Adipocyte (in vitro differentiated cells): ENCODE data around the gene KRTAP10-3.
"Not testable (repeated sequence)": the region's sequence is repeated elsewhere in the genome, so short reads cannot be mapped to it uniquely, and the experiment has no call there.

Source experiments
- DNase-seq: peaks from one replicate; pipeline ENCODE4 v3.0.0-alpha.2; 2015; ENCODE audit warnings: low read depth
- H3K27me3 ChIP-seq: replicated peaks from 2 replicates; pipeline ENCODE4 v1.7.0; 2013; ENCODE audit warnings: mild to moderate bottlenecking, low read length, moderate library complexity; ENCODE audit not compliant: control insufficient read depth, insufficient read depth
- H3K36me3 ChIP-seq: 2 replicates; pipeline ENCODE4 v1.7.0; 2013; ENCODE audit warnings: low read length, mild to moderate bottlenecking, moderate library complexity; ENCODE audit not compliant: control insufficient read depth, insufficient read depth, severe bottlenecking
- H3K4me1 ChIP-seq: 2 replicates; pipeline ENCODE4 v1.7.0; 2013; ENCODE audit warnings: mild to moderate bottlenecking, low read length, moderate library complexity; ENCODE audit not compliant: control insufficient read depth, insufficient read depth
- H3K4me3 ChIP-seq: 2 replicates; pipeline ENCODE4 v1.7.0; 2013; ENCODE audit warnings: mild to moderate bottlenecking, low read length, moderate library complexity
- H3K9ac ChIP-seq: 2 replicates; pipeline ENCODE4 v1.7.0; 2013; ENCODE audit warnings: mild to moderate bottlenecking, low read length, moderate library complexity
- H3K9me3 ChIP-seq: 2 replicates; pipeline ENCODE4 v1.7.0; 2013; ENCODE audit warnings: mild to moderate bottlenecking, low read length, moderate library complexity; ENCODE audit not compliant: control insufficient read depth

Gene KRTAP10-3

GRCh38 chr21:44550285-44550684 lies 8.3 kb downstream of the KRTAP10-3 start:
- H3K9ac ChIP-seq, H3K4me1 ChIP-seq, DNase-seq, H3K36me3 ChIP-seq, H3K4me3 ChIP-seq: not testable (repeated sequence)
- Histone ChIP-seq H3K27me3 (peaks cover 41% of the 10 kb centered on the region), H3K9me3 (peaks cover 32% of the 10 kb centered on the region)

- no peak for DNase-seq
- H3K4me1 ChIP-seq, result no peaks in the 10 kb centered on the region
These were observed 8.9 kb downstream of the KRTAP10-3 start for GRCh38 chr21:44549525-44550211.

GRCh38 chr21:44548922-44549321 lies 9.7 kb downstream of the KRTAP10-3 start:
- no peaks in the 10 kb centered on the region for H3K4me1 ChIP-seq
- H3K36me3 ChIP-seq, result no peaks in the 10 kb centered on the region
- H3K9me3 ChIP-seq, result peaks cover 25% of the 10 kb centered on the region
- H3K4me3 ChIP-seq, result no peak overlapping the region
- H3K9ac ChIP-seq, result no peak overlapping the region
- no peak for DNase-seq
- H3K27me3 ChIP-seq, result peaks cover 41% of the 10 kb centered on the region

More at GRCh38 chr21:44549525-44550211, 8.9 kb downstream of the KRTAP10-3 start:
- no peaks in the 10 kb centered on the region for H3K36me3 ChIP-seq
- H3K9ac ChIP-seq, result no peak overlapping the region
- peaks cover 32% of the 10 kb centered on the region for H3K9me3 ChIP-seq
- H3K27me3 ChIP-seq, result peaks cover 41% of the 10 kb centered on the region
- no peak overlapping the region for H3K4me3 ChIP-seq

- no peaks in the 10 kb centered on the region for H3K4me1 ChIP-seq
- peaks cover 36% of the 10 kb centered on the region for H3K27me3 ChIP-seq
- no peak for DNase-seq
- peaks cover 25% of the 10 kb centered on the region for H3K9me3 ChIP-seq
- no peaks in the 10 kb centered on the region for H3K36me3 ChIP-seq
- no peak overlapping the region for H3K4me3 ChIP-seq
- no peak overlapping the region for H3K9ac ChIP-seq
These were observed 10.2 kb downstream of the KRTAP10-3 start for GRCh38 chr21:44548381-44548780.

GRCh38 chr21:44547656-44548331 lies 10.8 kb downstream of the KRTAP10-3 start:
- Histone ChIP-seq H3K27me3 (peaks cover 31% of the 10 kb centered on the region), H3K9me3 (peaks cover 31% of the 10 kb centered on the region), H3K9ac (no peak overlapping the region), H3K4me3 (no peak overlapping the region), H3K4me1 (no peaks in the 10 kb centered on the region), H3K36me3 (no peaks in the 10 kb centered on the region)
- DNase-seq, result no peak

- Histone ChIP-seq H3K4me3 (no peak overlapping the region), H3K36me3 (no peaks in the 10 kb centered on the region), H3K9ac (no peak overlapping the region)
These were observed 14.0 kb downstream of the KRTAP10-3 start for GRCh38 chr21:44544566-44544965.

GRCh38 chr21:44542716-44543115 lies 15.9 kb downstream of the KRTAP10-3 start:
- DNase-seq, result no peak
- Histone ChIP-seq H3K9ac (no peak overlapping the region), H3K27me3 (peaks cover 4% of the 10 kb centered on the region), H3K4me3 (no peak overlapping the region), H3K9me3 (peaks cover 43% of the 10 kb centered on the region), H3K36me3 (no peaks in the 10 kb centered on the region), H3K4me1 (no peaks in the 10 kb centered on the region)

More at GRCh38 chr21:44544566-44544965, 14.0 kb downstream of the KRTAP10-3 start:
- no peak for DNase-seq
- Histone ChIP-seq H3K4me1 (no peaks in the 10 kb centered on the region), H3K9me3 (peaks cover 45% of the 10 kb centered on the region), H3K27me3 (peaks cover 16% of the 10 kb centered on the region)

- Histone ChIP-seq H3K4me1 (no peaks in the 10 kb centered on the region), H3K9ac (no peak overlapping the region), H3K9me3 (peaks cover 25% of the 10 kb centered on the region), H3K36me3 (no peaks in the 10 kb centered on the region), H3K4me3 (no peak overlapping the region), H3K27me3 (peaks cover 3% of the 10 kb centered on the region)
- DNase-seq, result no peak
These were observed 17.8 kb downstream of the KRTAP10-3 start for GRCh38 chr21:44540741-44541288.

GRCh38 chr21:44539991-44540666 lies 18.5 kb downstream of the KRTAP10-3 start, which contains the start of gene KRTAP10-1:
TSS of gene KRTAP10-1 (minus strand) at chr21:44540195. CDS start at chr21:44540150, 45 bp downstream.
- no peak within 1 kb of the TSS for H3K9ac ChIP-seq
- H3K4me3 ChIP-seq, result no peak within 1 kb of the TSS
- H3K27me3 ChIP-seq, result peaks cover 3% of the 10 kb centered on the region
- no peaks in the 10 kb centered on the region for H3K36me3 ChIP-seq
- no peaks in the 10 kb centered on the region for H3K4me1 ChIP-seq
- DNase-seq, result no peak
- peaks cover 20% of the 10 kb centered on the region for H3K9me3 ChIP-seq

GRCh38 chr21:44539046-44539445 lies 19.5 kb downstream of the KRTAP10-3 start:
- Histone ChIP-seq H3K9me3 (peaks cover 20% of the 10 kb centered on the region), H3K27me3 (peaks cover 3% of the 10 kb centered on the region), H3K9ac (no peak overlapping the region), H3K4me3 (no peak overlapping the region), H3K36me3 (no peaks in the 10 kb centered on the region), H3K4me1 (no peaks in the 10 kb centered on the region)
- DNase-seq, result no peak
